ENCODE results near the gene RASAL2.
A peak's percentile ranks its signal among the peaks of the same experiment; 100 is the strongest.

RASAL2 gene

GRCh38 chr1:178262120-178262500 lies 168.2 kb downstream of the RASAL2 start:
- DNase-seq (ENCODE audit: low read depth) = no peak
- TF ChIP-seq CTCF (IDR thresholded peaks at IDR 0.05; ENCODE audit: insufficient read depth, low read depth, low read length, missing control alignments) = no peak
- H3K4me3 ChIP-seq (ENCODE audit: low read length) = no peak overlapping the region

- DNase-seq (ENCODE audit: low read depth) = no peak
These were observed 169.4 kb downstream of the RASAL2 start for GRCh38 chr1:178263341-178263740.

GRCh38 chr1:178266113-178266512 lies 172.2 kb downstream of the RASAL2 start:
- no peak for TF ChIP-seq CTCF (IDR thresholded peaks at IDR 0.05; ENCODE audit: insufficient read depth, low read depth, low read length, missing control alignments)
- H3K4me3 ChIP-seq (ENCODE audit: low read length) = no peak overlapping the region
- DNase-seq (ENCODE audit: low read depth) = no peak

More at GRCh38 chr1:178263341-178263740, 169.4 kb downstream of the RASAL2 start:
- TF ChIP-seq CTCF (IDR thresholded peaks at IDR 0.05; ENCODE audit: insufficient read depth, low read depth, low read length, missing control alignments) = no peak
- H3K4me3 ChIP-seq (ENCODE audit: low read length) = no peak overlapping the region

GRCh38 chr1:178266619-178267066 lies 172.7 kb downstream of the RASAL2 start:
- no peak overlapping the region for H3K4me3 ChIP-seq (ENCODE audit: low read length)
- no peak for TF ChIP-seq CTCF (IDR thresholded peaks at IDR 0.05; ENCODE audit: insufficient read depth, low read depth, low read length, missing control alignments)
- DNase-seq (ENCODE audit: low read depth) = no peak

GRCh38 chr1:178267646-178268094 lies 173.8 kb downstream of the RASAL2 start:
- H3K4me3 ChIP-seq (ENCODE audit: low read length) = no peak overlapping the region

GRCh38 chr1:178271471-178271870 lies 177.6 kb downstream of the RASAL2 start:
- TF ChIP-seq CTCF (IDR thresholded peaks at IDR 0.05; ENCODE audit: insufficient read depth, low read depth, low read length, missing control alignments) = no peak
- no peak for DNase-seq (ENCODE audit: low read depth)
- no peak overlapping the region for H3K4me3 ChIP-seq (ENCODE audit: low read length)

More at GRCh38 chr1:178267646-178268094, 173.8 kb downstream of the RASAL2 start:
- peak; percentile 38 for DNase-seq (ENCODE audit: low read depth)
- TF ChIP-seq CTCF (IDR thresholded peaks at IDR 0.05; ENCODE audit: insufficient read depth, low read depth, low read length, missing control alignments) = no peak

- no peak for TF ChIP-seq CTCF (IDR thresholded peaks at IDR 0.05; ENCODE audit: insufficient read depth, low read depth, low read length, missing control alignments)
- peak; percentile 74 for DNase-seq (ENCODE audit: low read depth)
- H3K4me3 ChIP-seq (ENCODE audit: low read length) = no peak overlapping the region
These were observed 180.0 kb downstream of the RASAL2 start for GRCh38 chr1:178273707-178274410.
